HG03439 (cell line): Measurements from ENCODE around the gene FHAD1.
"Not testable (repeated sequence)": the region's sequence is repeated elsewhere in the genome, so short reads cannot be mapped to it uniquely, and the experiment has no call there.

Source experiments
- ATAC-seq: cut with Tn5 transposase; IDR thresholded peaks from one replicate; pipeline ENCODE4 v1.9.1; 2021; ENCODE audit warnings: mild to moderate bottlenecking, moderate library complexity; ENCODE audit not compliant: unreplicated experiment

FHAD1 gene

GRCh38 chr1:15303935-15304334 lies 56.9 kb downstream of the FHAD1 start:
- no peak for ATAC-seq

DNA sequence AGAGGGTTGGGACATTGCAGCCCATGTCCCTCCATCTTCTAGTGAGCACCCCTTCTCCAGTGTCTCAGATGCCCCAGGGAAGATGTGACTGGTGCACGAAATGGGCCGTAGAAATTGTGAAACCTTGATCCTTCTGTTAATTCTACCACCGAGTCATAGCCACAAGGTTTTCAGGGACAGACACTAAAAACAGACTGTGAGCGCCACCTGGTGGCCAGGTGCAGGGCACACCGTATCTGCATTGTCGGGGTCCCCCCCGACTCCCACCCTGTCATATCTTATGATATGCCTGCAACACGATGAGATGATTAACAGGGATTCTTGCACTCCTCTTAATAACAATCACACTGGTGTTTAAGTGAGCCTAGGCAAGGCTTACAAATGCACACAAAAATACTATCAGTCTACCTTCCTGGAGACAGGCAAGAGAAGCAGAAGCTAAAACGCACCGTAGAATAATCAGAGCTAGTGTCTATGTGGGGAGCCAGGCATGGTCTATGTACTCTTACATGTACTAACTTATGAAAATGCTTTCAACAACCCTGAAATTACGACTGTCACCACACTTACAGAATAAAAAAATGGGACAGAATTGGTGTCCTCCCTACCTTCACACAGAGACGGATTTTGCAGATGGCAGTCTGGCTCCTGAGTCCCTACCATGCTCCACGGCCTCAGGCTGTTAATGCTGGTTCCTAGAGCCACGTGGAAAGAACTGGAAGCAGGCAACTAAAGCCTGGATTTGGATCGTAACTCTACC lies 57.9 kb downstream of the FHAD1 start:
- no peak for ATAC-seq

- no peak for ATAC-seq
Measured at GRCh38 chr1:15305468-15305770, 58.4 kb downstream of the FHAD1 start.

DNA sequence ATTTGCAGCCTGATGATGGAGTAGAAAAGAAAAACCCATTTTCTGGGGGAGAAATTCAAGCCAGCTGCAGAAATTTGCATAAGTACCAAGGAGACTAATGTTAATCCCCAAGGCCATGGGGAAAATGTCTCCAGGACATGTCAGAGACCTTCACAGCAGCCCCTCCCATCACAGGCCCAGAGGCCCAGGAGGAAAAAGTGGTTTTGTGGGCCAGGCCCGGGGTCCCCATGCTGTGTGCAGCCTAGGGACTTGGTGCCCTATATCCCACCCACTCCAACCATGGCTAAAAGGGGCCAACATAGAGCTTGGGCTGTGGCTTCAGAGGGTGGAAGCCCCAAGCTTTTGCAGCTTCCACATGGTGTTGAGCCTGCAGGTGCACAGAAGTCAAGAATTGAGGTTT lies 59.3 kb downstream of the FHAD1 start:
- ATAC-seq, result not testable (repeated sequence)

DNA sequence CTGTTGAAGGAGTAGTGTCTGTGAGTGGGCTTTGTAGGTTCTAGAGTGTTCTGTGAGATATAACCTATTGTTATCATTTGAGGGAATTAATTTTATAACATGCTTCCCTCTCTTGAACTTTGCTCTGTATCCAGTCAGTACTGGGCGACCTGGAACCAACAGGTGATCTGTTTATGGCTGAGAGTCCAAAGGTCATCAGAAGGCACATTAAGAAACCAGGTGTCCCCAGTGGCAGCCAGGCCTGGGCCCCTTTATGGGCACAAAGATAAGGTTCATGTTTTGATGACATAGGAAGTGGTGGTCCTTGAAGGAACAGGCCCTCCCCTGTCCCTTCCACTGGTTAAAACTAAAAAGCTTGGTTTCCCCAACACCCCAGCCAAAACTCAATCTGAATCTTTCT lies 61.1 kb downstream of the FHAD1 start:
- no peak for ATAC-seq

DNA sequence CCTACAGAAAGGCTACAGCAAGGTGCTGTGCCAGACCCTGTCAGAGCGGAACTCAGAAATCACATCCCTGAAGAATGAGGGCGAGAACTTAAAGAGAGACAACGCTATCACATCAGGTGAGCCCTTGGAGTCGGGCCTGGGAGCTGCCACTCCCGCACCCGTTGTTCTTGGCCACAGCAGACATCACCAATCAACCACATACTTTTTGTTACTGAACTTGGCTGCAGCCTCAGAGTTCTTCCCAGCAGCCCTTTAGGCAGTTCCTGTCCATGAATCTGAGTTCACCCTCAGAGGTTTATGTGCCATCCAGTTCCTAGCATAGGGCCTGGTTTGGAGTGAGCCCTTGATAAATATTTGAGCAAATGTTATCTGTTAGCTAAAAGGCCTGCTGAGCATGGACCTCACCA lies 61.6 kb downstream of the FHAD1 start:
- ATAC-seq, result no peak

DNA sequence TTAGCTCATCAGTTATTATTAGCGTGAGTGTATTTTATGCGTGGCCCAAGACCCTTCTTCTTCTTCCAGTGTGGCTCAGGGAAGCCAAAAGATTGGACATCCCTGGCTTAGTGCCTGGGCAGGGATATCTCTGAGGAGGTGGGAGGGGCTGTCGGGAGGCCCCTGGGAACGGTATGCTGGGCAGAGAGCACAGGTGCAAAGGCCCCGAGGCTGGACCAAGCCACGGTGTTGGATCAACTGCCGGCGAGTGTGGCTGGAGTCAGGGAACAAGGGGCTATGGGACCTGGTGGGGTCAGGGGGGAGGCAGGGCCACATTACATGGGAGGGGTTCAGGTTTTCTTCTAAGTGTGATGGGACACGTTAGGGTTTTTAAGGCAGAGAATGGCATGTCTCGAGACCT lies 62.7 kb downstream of the FHAD1 start:
- ATAC-seq, result no peak

DNA sequence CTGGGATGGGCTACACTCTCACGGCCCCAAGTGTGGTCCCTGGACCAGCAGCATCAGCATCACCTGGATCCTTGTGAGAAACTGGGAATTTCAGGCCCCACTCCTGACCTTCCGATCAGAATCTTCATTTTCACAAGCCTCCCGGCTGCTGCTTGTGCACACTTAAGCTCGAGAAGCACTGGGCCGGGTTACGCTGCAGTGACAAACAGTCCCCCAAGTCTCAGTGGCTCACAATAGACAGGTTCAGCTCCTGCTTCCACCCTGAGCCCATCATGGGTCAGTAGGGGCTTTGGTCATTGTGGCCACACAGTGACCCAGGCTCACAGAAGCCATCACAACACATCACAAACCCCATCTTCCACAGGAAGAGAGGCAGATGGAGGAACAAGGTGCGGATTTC lies 63.5 kb downstream of the FHAD1 start:
- no peak for ATAC-seq

- ATAC-seq, result no peak
Measured at GRCh38 chr1:15311122-15311822, 64.2 kb downstream of the FHAD1 start.

DNA sequence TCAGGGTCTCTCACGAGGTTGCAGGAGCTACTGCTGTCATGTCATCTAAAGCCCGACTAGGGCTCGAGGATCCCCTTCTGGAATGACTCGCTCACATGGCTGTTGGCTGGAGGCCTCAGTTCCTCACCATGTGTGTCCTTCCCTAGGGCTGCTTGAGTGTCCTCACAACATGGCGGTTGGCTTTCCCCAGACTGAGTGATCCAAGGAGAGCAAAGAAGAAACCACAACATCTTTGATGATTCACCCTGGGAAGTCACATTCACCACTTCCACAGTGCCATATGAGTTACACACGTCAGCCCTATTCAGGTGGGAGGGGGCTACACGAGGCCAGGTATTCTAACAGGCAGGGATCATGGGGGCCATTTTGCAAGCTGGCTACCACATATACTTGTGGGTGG lies 64.9 kb downstream of the FHAD1 start:
- ATAC-seq, result no peak

GRCh38 chr1:15312626-15313411 lies 65.8 kb downstream of the FHAD1 start:
- no peak for ATAC-seq

DNA sequence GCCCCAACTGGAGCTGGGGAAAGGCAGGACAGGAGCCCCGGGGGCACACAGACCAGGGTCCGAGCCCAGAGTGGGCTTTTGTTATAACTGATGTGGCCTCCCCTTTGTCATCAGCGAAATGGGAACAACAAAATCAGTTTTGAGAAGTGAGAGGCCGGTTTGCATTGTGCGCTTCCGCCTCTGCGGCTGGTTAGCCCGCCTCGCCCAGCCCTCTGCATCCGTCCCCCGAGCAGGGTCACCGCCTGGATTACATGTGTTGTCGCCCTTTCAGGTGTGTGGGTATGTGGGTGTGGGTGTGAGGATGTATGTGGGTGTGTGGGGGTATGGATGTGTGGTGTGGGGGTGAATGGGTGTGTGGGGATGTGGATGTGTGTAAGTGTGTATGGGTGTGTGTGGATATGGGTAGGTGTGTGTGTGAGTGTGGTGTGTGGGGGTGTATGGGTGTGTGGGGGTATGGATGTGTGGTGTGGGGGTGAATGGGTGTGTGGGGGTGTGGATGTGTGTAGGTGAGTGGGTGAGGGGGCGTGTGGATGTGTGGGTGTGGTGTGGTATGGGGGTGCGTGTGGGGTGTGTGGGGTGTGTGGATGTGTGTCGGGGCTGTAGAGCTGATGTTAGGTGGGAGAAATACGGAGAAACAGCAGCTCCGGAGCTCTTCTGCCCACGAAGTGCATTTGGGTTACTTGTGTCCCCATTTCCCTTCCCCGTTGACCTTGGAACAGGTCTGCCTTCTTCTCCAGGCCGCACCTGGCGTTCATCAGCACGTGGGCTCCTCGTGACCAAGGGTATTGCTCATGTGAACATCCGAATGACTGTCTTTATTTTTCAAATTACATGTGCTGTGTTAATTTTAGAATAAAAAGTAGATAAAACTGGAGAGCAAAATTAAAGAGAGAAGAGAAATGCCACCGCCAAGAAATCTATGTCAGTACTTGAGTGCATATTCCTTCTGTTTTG lies 67.6 kb downstream of the FHAD1 start:
- no peak for ATAC-seq

GRCh38 chr1:15315815-15316214 lies 68.8 kb downstream of the FHAD1 start:
- no peak for ATAC-seq

DNA sequence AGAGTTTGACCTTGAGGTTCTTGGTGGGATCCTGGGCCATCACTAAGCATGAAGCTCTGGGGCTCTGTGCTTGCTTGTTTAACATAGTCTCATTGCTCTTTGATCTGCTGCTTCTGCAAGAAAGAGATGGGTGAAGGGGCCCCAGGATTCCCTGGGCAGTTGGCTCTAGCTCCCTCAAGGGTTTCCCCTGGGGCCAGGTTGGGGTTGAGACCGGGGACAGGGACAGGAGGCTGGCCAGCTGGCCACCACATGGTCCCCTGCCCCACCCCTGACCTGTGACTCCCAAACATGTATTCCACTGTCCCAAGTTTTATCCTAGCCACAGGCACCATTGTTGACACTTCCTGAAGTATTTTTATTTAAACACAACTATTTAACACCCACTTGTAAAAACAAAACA lies 69.5 kb downstream of the FHAD1 start:
- no peak for ATAC-seq

GRCh38 chr1:15320267-15320666 lies 73.2 kb downstream of the FHAD1 start:
- no peak for ATAC-seq

- ATAC-seq, result no peak
Measured at GRCh38 chr1:15321601-15322000, 74.6 kb downstream of the FHAD1 start.

DNA sequence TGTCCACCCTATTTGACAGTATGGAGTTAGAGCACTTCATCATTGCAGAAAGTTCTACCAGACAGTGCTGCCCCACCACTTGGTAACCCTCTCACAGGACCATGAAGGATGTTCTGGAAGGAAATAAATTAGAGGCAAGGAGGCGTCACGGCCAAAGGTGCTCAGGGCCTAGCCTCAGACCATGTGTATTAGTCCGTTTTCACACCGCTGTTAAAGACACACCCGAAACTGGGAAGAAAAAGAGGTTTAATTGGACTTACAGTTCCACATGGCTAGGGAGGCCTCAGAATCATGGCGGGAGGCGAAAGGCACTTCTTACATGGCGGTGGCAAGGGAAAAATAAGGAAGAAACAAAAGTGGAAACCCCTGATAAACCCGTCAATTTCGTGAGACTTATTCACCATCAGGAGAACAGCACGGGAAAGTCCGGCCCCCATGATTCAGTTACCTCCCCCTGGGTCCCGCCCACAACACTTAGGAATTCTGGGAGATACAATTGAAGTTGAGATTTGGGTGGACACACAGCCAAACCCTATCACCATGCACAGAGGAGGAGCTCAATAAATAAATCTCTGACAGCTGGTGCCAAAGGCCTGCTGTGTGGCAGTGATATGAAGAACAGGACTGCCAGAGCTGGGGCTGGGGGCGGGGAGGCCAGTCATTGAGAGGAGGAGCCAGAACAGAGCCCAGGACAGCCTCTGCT lies 75.8 kb downstream of the FHAD1 start:
- ATAC-seq, result no peak

- ATAC-seq, result no peak
Measured at GRCh38 chr1:15323351-15323988, 76.4 kb downstream of the FHAD1 start.

DNA sequence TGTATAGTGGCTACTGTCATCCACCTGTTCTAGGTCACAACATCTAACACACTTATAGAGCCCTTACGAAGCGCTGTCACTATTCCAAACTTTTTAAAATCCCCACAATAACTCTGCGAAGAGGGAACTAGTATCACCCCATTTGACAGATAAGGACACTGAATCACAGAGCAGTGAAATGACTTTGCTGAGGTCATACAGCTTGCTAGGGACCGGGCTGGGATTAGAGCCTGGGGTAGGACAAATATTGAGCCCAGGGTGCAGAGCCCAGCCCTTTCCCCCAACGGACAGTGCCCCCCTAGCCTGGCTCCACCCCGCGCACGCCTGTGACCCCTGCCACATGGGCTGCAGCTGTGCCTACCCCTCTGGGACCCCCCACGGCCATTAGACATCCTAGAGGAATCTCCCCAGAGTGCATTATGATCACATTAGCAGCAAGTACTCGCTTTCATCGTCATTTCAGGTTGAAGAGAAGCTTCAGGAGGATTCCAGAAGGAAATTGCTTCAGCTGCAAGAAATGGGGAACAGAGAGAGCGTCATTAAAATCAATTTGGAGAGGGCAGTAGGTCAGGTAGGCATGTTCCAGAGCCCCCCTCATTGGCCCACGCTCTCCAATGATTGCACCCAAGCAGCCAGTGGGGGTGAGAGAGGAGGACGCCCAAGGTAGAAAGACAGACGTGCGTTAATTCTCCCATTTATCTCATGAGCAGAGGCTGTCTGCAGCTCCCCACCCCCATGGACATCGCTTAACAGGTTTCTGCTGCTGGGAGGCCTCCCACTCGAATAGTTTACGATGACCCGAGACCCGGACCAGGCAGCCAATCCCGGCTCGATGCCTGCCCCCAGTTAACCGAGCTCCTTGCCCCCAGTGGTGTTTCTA lies 77.2 kb downstream of the FHAD1 start:
- ATAC-seq, result no peak
